ENCODE measurements around the gene OR52B2. TPM values are rescaled to one million over a fixed set of nuclear protein-coding genes. Genes with fewer than 3 reads are reported as not detected.

The OR52B2 gene
- total RNA-seq, 1 experiment from 2014 or later: not detected

GRCh38 chr11:6124245-6124644, 45.9 kb downstream of the OR52B2 start:
- no peak overlapping the region for H3K27ac ChIP-seq (ENCODE audit: low read length)
- in situ Hi-C loops (cut with HindIII; ENCODE audit: low pct_unique_long_range_greater_than_20kb, low sequenced_read_pairs) (no loop called here), intact Hi-C loops (cut with micrococcal nuclease; ENCODE audit: unreplicated experiment) (no loop called here)
- ChIA-PET POLR2A (no interaction called here), CTCF (no interaction called here)
- TF ChIP-seq REST (IDR thresholded peaks at IDR 0.05; ENCODE audit: insufficient read depth in 1 of 2, low read depth in 2 of 2, low read length in 1 of 2) (no peak), POLR2AphosphoS5 (IDR thresholded peaks at IDR 0.05; ENCODE audit: low read depth, low read length) (no peak), TCF7L2 (IDR thresholded peaks at IDR 0.05; ENCODE audit: low read depth, low read length) (no peak), CTCF (IDR thresholded peaks at IDR 0.05) (no peak), SIN3A (IDR thresholded peaks at IDR 0.05; ENCODE audit: borderline replicate concordance, insufficient read depth, low read depth, low read length) (no peak)
- ATAC-seq (no peak), DNase-seq (ENCODE audit: low read depth, low spot score) (no peak)
- H3K36me3 ChIP-seq (ENCODE audit: control insufficient read depth, insufficient read depth, low read length): no peaks in the 10 kb centered on the region
- no peaks in the 10 kb centered on the region for H3K4me1 ChIP-seq (ENCODE audit: control insufficient read depth, insufficient read depth, low read length)
- H3K27me3 ChIP-seq (ENCODE audit: control insufficient read depth, insufficient read depth, low read length): 0 out of 2 replicates have a peak, but pooled peaks cover 2% of the 10 kb centered on the region
- BruUV-seq (replicated peaks): no TSS peak
- no peak overlapping the region for H3K4me3 ChIP-seq (ENCODE audit: low read depth in 2 of 2, low read length in 2 of 2)
- H3K9me3 ChIP-seq (ENCODE audit: control insufficient read depth, insufficient read depth, low read depth, low read length): no peaks in the 10 kb centered on the region

Other genes with a start within 250 kb of the OR52B2 start
- not detected for gene OR56A3, start 228.1 kb downstream of the OR52B2 start, total RNA-seq (2021; ENCODE audit: unreplicated experiment)
- not detected for gene OR56A5, start 201.8 kb downstream of the OR52B2 start, total RNA-seq (2021; ENCODE audit: unreplicated experiment)
- not detected for gene OR52L1, start 183.3 kb downstream of the OR52B2 start, total RNA-seq (2021; ENCODE audit: unreplicated experiment)
- not detected for gene OR56A4, start 163.4 kb downstream of the OR52B2 start, total RNA-seq (2021; ENCODE audit: unreplicated experiment)
- not detected for gene OR56A1, start 139.6 kb downstream of the OR52B2 start, total RNA-seq (2021; ENCODE audit: unreplicated experiment)
- gene OR56B4, start 62.6 kb downstream of the OR52B2 start, total RNA-seq (2021; ENCODE audit: unreplicated experiment): not detected
- not detected for gene OR52W1, start 28.9 kb upstream of the OR52B2 start, total RNA-seq (2021; ENCODE audit: unreplicated experiment)
- gene C11orf42, start 35.2 kb upstream of the OR52B2 start, total RNA-seq (2021; ENCODE audit: unreplicated experiment): not detected
- 42.8 TPM for gene FHIP1B, start 64.3 kb upstream of the OR52B2 start, total RNA-seq (2021; ENCODE audit: unreplicated experiment)
- gene CNGA4, start 68.8 kb upstream of the OR52B2 start, total RNA-seq (2021; ENCODE audit: unreplicated experiment): 0.62 TPM
- not detected for gene CCKBR, start 89.5 kb upstream of the OR52B2 start, total RNA-seq (2021; ENCODE audit: unreplicated experiment)
- gene CAVIN3, start 150.2 kb upstream of the OR52B2 start, total RNA-seq (2021; ENCODE audit: unreplicated experiment): 31.1 TPM
- gene SMPD1, start 220.1 kb upstream of the OR52B2 start, total RNA-seq (2021; ENCODE audit: unreplicated experiment): 20.0 TPM
- gene APBB1, start 248.8 kb upstream of the OR52B2 start, total RNA-seq (2021; ENCODE audit: unreplicated experiment): 9.6 TPM

Measured in Panc1 (cell line).